AG04450 (cell line): ENCODE results near the gene PREX1. TPM values are rescaled to one million over a fixed set of nuclear protein-coding genes. Genes with fewer than 3 reads are reported as not detected.

ENCODE experiments used
- CTCF ChIA-PET: fragments of 300-600, 350-600 bp; formaldehyde crosslinking; extraction: SDS; loops from one replicate; lab custom pipeline; 2022; ENCODE audit warnings: antibody characterized with exemption, inconsistent platforms; lab: Charles Lee
- POLR2A ChIA-PET: fragments of 350-600 bp; formaldehyde crosslinking; extraction: SDS; loops from one replicate; lab custom pipeline; 2021; ENCODE audit warnings: antibody characterized with exemption, inconsistent platforms; lab: Yijun Ruan, JAX
- DNase-seq: peaks from one replicate; pipeline ENCODE4 v3.0.0-alpha.2; 2011; ENCODE audit warnings: low read depth, low spot score
- H3K27ac ChIP-seq: one replicate; pipeline ENCODE4 v1.5.1; 2012; ENCODE audit warnings: low read depth, low read length, control low read depth
- H3K27me3 ChIP-seq: one replicate; pipeline ENCODE4 v1.6.0; 2012; ENCODE audit warnings: low read length; ENCODE audit not compliant: control insufficient read depth, insufficient read depth
- H3K4me3 ChIP-seq: 2 replicates; pipeline ENCODE4 v1.5.1; 2011; ENCODE audit warnings: mild to moderate bottlenecking, low read depth, low read length, control low read depth
- H3K9me3 ChIP-seq: 2 replicates; pipeline ENCODE4 v1.5.1; 2012; ENCODE audit warnings: low read length; ENCODE audit not compliant: control insufficient read depth, insufficient read depth
- polyA plus RNA-seq: library from polyadenylated mRNA; depleted of rRNA; stranded (reverse); fragments of >200 nt; gene quantifications from 2 replicates; pipeline ENCODE4 v1.2.3, GENCODE V29; 2011
- TF ChIP-seq, protein P1 (sequence below): IDR thresholded peaks from 2 replicates; pipeline ENCODE4 v1.5.1; 2011; ENCODE audit warnings: low read depth, low read length, control low read depth, inconsistent platforms

PREX1 gene
- polyA plus RNA-seq, 1 experiment: 0.69 TPM

DNA sequence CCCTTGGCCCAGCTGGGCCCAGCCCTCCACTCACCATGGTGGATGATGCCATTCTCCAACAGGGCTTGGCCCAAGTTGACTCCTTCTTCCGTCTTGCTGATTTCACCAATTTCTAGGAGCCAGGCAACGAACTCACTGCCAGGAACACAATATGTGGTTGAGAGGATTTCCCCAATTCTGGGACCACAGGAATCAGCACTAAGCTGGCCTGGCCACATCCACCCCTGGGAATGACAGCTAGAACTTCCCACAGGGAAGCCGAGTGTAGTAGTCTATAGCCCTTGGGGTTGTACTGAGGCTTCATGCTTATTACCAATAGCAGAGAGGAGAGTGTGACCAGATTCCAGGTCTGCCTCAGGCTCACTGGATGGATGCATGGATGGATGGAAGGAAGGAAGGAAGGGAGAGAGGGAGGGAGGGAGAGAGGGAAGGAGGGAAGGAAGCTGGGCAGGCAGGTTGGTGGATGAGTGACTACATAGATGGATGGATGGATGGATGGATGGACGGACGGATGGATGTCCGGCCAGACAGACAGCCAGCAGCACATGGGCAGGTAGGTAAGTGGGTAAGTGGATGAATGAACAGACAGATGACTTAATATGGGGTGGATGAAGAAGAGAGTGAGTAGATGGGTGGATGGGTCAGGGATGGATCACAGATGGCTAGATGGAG, 146.5 kb downstream of the PREX1 start:
- DNase-seq: no peak
- Histone ChIP-seq H3K27ac (no peak overlapping the region), H3K27me3 (no peaks in the 10 kb centered on the region), H3K4me3 (no peak overlapping the region), H3K9me3 (peaks cover 5% of the 10 kb centered on the region; the same call in 1 of the 2 replicates)
- POLR2A ChIA-PET: no interaction called here
- TF ChIP-seq, protein P1, sequence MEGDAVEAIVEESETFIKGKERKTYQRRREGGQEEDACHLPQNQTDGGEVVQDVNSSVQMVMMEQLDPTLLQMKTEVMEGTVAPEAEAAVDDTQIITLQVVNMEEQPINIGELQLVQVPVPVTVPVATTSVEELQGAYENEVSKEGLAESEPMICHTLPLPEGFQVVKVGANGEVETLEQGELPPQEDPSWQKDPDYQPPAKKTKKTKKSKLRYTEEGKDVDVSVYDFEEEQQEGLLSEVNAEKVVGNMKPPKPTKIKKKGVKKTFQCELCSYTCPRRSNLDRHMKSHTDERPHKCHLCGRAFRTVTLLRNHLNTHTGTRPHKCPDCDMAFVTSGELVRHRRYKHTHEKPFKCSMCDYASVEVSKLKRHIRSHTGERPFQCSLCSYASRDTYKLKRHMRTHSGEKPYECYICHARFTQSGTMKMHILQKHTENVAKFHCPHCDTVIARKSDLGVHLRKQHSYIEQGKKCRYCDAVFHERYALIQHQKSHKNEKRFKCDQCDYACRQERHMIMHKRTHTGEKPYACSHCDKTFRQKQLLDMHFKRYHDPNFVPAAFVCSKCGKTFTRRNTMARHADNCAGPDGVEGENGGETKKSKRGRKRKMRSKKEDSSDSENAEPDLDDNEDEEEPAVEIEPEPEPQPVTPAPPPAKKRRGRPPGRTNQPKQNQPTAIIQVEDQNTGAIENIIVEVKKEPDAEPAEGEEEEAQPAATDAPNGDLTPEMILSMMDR: no peak
- CTCF ChIA-PET: interaction anchor here (2.2 kb wide), 2 partner anchors 24 to 224 kb away, joined by 11 to 13 read pairs; no protein-coding TSS in a partner anchor

DNA sequence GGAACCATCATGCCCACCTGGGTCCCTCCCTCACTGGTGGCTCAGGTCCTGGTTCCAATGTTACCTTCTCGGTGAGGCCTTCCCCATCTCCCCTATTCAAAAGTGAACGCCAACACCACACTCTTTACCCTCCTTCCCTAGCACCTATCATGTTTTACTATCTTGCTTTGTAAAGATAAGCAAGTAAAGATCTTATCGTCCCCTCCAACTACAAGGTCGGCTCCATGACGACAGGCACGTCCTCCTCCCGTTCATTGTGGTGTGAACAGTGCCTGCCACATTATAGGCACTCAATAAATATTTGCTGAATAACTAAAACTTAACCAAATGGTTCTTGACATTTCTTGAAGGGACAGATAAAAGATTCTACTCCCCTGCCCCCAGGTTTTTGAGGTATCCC, 147.1 kb downstream of the PREX1 start:
- ChIA-PET POLR2A (no interaction called here), CTCF (no interaction called here)
- DNase-seq: no peak
- TF ChIP-seq, protein P1: no peak
- H3K27me3 ChIP-seq: no peaks in the 10 kb centered on the region
- H3K4me3 ChIP-seq: no peak overlapping the region
- H3K27ac ChIP-seq: no peak overlapping the region
- peaks cover 5% of the 10 kb centered on the region; the same call in 1 of the 2 replicates for H3K9me3 ChIP-seq

DNA sequence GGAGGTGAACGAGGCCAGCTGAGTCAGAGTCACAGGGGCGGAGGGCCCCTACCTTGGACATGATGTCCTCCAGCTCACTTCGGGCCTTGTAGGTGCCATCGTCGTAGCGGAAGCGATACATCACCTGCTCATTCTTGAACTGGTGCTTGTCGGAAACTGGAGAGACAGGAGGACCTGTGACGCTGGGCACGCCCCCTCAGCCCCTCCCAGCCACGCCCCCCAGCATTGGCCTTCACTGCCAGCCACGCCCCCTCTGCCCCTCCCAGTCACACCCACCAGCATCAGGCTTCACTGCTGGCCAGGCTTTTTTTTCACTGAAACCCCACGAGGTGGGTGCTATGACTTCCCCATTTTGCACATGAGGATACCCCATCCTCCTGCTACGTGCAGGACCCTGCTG, 148.2 kb downstream of the PREX1 start:
- CTCF ChIA-PET: interaction anchor here (0.6 kb wide), 1 partner anchor 225 kb away, joined by 3 read pairs; no protein-coding TSS in a partner anchor
- POLR2A ChIA-PET: no interaction called here
- no peak for DNase-seq
- peaks cover 5% of the 10 kb centered on the region; the same call in 1 of the 2 replicates for H3K9me3 ChIP-seq
- no peak overlapping the region for H3K4me3 ChIP-seq
- TF ChIP-seq, protein P1: no peak
- no peak overlapping the region for H3K27ac ChIP-seq
- no peaks in the 10 kb centered on the region for H3K27me3 ChIP-seq

DNA sequence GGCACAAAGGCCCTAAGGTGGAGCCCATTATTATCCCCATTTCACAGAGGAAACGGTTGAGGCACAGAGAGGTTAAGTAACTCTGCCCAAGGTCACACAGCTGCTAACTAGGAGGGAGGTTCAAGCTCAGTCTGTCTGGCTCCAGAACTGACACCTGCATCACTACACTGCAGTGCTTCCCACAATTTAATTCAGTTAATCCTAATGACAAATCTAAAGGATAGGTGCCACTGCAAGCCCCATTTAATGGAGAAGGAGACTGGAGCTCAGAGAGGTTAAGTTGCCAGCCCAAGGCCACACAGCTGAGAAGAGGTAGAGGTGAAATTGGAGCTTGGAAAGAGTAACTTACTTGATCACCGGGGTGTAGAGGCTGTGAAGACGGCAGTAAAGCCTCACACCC, 148.8 kb downstream of the PREX1 start:
- POLR2A ChIA-PET: interaction anchor here (0.6 kb wide), 1 partner anchor 19 kb away, joined by 4 read pairs; no protein-coding TSS in a partner anchor
- H3K9me3 ChIP-seq: peaks cover 5% of the 10 kb centered on the region; the same call in 1 of the 2 replicates
- no peak for DNase-seq
- H3K27me3 ChIP-seq: no peaks in the 10 kb centered on the region
- no peak overlapping the region for H3K27ac ChIP-seq
- TF ChIP-seq, protein P1: no peak
- CTCF ChIA-PET: interaction anchor here (0.6 kb wide), 1 partner anchor 226 kb away, joined by 3 read pairs; no protein-coding TSS in a partner anchor
- H3K4me3 ChIP-seq: no peak overlapping the region

DNA sequence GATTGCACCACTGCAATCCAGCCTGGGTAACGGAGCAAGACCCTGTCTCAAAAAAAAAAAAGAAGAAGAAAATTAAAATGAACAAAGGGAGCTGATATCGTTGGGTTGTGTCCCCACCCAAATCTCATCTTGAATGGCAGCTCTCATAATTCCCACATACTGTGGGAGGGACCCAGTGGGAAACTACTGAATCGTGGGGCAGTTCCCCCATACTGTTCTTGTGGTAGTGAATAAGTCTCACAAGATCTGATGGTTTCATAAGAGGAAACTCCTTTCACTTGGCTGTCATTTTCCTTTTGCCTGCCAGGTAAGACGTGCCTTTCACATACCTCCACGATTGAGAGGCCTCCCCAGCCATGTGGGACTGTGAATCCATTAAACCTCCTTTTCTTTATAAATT, 149.4 kb downstream of the PREX1 start:
- DNase-seq: no peak
- ChIA-PET CTCF (no interaction called here), POLR2A (interaction anchor here (0.6 kb wide), 1 partner anchor 19 kb away, joined by 4 read pairs; no protein-coding TSS in a partner anchor)
- TF ChIP-seq, protein P1: no peak
- H3K27me3 ChIP-seq: no peaks in the 10 kb centered on the region
- no peak overlapping the region for H3K4me3 ChIP-seq
- peaks cover 5% of the 10 kb centered on the region; the same call in 1 of the 2 replicates for H3K9me3 ChIP-seq
- H3K27ac ChIP-seq: no peak overlapping the region
